COLO668 (cell line): Measurements from ENCODE around the gene PHKG2.

Experiments
- DNase-seq: peaks from one replicate; lab custom pipeline; 2025; ENCODE audit not compliant: unreplicated experiment; lab: John Stamatoyannopoulos, UW

PHKG2 gene

GRCh38 chr16:30773826-30774225 lies 25.6 kb downstream of the PHKG2 start:
- no peak for DNase-seq

- DNase-seq, result no peak
Observed at GRCh38 chr16:30774367-30775130, 26.3 kb downstream of the PHKG2 start.

- no peak for DNase-seq
Observed at GRCh38 chr16:30775131-30775391, 26.8 kb downstream of the PHKG2 start.

DNA sequence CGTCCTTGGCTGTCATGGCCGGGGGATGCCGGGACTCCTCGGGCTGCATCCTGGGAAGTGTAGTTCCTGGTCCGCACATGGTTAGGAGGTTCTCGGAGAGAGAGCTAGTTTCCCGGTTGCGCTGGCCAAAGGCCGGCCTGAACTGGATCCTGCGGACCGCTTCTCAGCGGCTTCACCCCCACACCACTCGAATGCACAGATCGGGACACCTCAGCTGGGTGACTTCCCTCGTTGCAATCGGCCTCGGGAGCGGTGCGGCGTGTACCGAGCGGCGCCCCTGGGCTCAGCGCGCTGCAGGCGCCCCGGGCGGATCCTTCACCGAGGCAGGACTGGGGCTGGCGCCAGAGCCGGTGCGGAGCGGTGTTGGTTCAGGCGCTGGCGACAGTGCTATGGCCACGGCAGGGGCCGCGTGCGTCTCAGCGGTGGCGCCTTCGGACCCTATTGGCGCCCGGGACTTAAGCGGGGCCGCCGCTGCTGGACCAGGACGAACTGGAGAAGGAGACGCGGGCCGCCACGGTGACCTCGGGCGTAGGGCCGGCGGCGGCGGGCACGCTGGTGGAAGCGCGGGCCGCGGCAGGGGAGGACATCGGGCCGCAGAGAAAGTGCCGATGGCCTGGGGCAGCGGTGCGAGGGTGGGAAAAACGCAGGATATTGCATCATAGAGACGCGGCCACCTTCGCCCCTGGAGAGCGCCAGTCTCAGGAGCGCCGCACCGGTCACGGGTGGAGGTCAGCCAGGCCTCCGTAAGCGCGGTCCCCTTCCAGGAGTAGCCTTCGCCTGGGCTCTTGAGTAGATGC lies 27.4 kb downstream of the PHKG2 start:
- DNase-seq, result peak; percentile 84

GRCh38 chr16:30777591-30778297 lies 29.5 kb downstream of the PHKG2 start:
- no peak for DNase-seq

DNA sequence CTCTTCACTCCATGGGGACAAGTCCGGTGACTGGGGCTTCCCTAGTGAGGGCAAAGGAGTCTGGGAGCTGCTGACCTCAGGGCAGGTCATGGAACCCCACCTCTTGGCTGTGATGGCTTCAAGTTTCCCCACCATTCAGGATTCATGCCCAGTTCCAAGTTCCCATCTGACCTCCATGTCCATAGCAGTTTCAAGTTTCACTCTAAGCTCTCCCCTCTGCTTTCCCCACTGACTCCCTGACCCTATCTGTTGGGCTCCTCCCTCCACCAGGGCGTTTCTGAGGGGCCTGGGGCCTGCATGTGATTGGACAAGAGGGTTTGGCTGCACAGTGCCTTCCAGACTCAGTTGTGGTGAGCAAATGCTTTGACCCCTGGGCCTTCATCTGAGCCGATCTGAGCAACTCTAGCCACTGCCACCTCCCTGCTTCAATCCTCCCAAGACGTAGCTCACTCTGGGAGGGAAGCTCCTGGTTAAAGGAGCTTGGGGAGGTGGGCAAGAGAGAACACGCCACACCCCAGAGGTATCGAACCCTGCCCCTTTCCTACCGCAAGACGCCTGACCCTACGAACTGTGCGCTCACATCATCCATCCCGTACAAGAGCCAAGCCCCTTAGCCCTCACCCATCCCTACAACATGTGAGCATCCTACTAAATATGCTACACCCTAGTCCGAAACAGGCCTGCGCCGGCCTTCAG lies 30.5 kb downstream of the PHKG2 start:
- no peak for DNase-seq

DNA sequence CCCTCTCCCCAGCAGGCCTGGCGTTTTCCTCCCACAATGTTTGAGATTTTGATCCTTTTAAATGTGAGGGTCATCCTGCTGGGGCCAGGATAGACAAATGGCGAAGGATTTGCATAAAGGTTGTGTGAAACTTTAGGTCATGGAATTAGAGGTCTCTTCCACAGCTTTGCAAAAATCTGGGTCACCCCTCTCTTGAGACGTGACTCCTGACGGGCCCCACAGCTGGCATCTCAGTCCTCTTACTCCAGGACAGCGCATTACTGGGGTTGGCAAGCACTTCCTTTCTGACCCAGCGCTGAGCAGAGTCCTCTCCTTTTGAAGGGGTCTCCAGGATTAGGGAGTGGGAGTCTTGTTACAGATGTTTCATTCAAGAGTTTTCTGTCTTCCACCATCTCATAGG lies 31.4 kb downstream of the PHKG2 start:
- DNase-seq, result no peak

GRCh38 chr16:30780021-30780420 lies 31.8 kb downstream of the PHKG2 start:
- DNase-seq, result no peak

GRCh38 chr16:30780549-30780948 lies 32.3 kb downstream of the PHKG2 start:
- DNase-seq, result no peak

- no peak for DNase-seq
Observed at GRCh38 chr16:30782486-30783279, 34.5 kb downstream of the PHKG2 start.

- DNase-seq, result no peak
Observed at GRCh38 chr16:30783280-30784109, 35.3 kb downstream of the PHKG2 start.

- DNase-seq, result no peak
Observed at GRCh38 chr16:30784215-30784614, 36.0 kb downstream of the PHKG2 start.

DNA sequence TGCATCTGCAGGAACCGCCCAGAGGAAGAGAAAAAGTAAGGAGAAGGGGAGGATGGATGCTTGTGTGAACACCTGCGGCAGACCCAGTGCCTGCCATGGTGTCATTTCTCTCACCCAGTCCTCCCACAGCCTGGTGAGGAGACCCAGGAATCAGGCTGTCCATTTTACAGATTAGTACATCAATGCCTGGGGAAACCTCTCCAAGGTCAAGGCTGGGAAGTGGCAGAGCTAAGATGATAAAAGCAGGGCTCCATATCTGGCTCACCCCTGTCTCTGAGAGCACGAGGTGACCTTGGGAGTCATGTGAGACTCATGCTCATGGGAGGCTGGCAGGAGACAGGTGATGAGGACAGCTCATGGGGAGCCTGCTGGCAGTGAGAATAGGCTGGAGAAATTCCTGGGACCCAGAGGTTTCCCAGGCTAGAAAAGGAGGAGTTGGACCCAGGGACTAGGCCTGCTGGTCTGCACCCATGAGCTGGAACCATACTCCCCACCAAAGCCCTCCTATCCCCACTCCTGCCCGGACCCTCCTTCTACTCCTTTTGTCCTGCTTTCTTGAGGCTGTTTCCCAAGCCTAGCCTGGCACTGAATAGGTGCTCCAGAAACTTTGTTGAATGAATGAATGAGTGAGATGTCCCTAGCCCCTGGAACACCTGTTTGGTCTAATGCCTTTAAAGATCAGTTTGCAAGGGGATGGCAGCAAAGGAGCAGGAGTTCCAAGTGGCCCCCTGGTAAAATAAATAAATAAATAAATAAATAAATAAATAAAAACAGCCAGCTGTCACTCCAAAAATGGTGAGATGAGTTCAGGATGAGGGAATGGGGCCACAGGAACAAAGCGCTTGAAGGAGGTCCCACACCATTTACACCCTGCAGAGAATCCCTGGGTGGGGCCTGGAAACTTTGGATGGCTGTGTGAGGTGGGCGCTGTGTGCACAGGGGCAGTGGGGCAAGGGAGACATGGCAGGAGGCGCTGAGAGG lies 37.2 kb downstream of the PHKG2 start:
- no peak for DNase-seq

GRCh38 chr16:30786115-30786935 lies 38.1 kb downstream of the PHKG2 start:
- peak; percentile 53 for DNase-seq

DNA sequence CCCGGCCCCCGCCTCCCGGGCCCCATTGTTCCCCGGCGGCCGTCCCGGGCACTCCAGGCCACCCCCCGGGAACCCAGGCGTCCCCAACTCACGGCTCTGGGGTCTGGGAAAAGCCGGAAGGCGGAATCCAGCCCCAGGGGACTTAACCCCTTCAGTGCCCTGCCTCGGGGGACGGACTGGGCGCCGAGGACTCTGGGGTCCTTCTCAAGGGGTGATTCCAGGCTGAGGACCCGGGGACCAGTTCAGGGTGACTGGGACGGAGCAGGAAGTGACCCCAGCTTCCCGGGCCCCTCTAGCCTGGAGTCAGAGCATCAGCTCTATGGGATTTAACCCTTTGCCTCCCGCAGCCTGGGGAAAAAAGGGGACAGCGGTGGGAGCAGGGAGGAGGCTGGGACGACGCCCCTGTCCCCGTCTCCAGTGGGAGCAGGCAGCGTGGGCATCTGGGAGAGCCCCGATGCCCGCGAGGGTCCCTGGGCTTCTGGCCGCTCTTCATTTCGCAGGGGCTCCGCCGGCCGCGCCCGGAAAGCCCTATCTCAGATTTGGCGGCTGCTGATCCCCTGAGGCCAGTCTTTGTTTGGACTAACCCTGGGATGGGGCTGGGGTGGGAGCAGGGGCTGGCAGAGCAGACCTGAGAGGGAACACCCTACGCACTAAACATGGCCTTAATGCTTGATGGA lies 38.8 kb downstream of the PHKG2 start, which contains the start of gene ZNF629:
ZNF629 (minus strand) TSS at position 270 of the 677 bp plus-strand sequence. CDS start 2,723 bp downstream, outside the sequence.
- peak; percentile 68 for DNase-seq

DNA sequence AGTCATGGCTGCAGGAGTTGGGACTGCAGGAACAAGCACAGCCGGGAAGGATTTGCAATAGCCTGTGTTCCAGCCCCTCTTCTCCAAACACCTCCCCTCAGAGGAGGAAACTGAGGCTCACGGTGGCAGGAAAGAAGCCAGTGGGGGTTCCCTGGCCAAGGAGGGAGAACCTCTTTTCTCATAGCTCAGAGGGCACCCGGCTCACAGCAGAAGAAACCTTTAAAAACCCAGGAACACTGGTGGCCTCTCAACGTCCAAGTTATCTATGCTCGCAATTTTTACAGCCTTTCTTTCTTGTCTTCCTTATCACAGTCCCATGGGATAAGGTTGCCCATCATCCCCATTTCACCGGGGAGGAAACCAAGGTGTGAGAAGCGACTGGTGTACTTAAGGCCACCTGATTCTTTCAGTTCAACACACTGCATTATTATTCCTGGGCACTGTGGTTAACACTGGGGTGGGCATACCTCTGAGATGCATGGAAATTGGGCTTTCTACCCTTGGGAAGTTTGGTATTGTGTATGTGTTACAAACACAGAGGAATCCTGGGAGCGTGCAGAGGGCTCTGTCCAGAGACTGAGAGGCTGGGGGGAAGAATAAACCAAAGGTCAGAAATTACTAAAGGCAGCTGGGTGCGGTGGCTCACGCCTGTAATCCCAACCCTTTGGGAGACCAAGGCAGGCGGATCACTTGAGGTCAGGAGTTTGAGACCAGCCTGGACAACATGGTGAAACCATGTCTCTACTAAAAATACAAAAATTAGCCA lies 39.6 kb downstream of the PHKG2 start:
- DNase-seq, result no peak
